ENCODE results near the gene CDX2. TPM values are rescaled to one million over a fixed set of nuclear protein-coding genes. Genes with fewer than 3 reads are reported as not detected.

CDX2 gene
- total RNA-seq, 4 donors from 2014 or later: not detected

GRCh38 chr13:27962128-27962841, 6.8 kb downstream of the CDX2 start:
- TF ChIP-seq, protein P1, sequence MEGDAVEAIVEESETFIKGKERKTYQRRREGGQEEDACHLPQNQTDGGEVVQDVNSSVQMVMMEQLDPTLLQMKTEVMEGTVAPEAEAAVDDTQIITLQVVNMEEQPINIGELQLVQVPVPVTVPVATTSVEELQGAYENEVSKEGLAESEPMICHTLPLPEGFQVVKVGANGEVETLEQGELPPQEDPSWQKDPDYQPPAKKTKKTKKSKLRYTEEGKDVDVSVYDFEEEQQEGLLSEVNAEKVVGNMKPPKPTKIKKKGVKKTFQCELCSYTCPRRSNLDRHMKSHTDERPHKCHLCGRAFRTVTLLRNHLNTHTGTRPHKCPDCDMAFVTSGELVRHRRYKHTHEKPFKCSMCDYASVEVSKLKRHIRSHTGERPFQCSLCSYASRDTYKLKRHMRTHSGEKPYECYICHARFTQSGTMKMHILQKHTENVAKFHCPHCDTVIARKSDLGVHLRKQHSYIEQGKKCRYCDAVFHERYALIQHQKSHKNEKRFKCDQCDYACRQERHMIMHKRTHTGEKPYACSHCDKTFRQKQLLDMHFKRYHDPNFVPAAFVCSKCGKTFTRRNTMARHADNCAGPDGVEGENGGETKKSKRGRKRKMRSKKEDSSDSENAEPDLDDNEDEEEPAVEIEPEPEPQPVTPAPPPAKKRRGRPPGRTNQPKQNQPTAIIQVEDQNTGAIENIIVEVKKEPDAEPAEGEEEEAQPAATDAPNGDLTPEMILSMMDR (IDR thresholded peaks at IDR 0.05; ENCODE audit: low read depth): no peak

GRCh38 chr13:27961227-27962085, 7.7 kb downstream of the CDX2 start:
- TF ChIP-seq, protein P1 (IDR thresholded peaks at IDR 0.05; ENCODE audit: low read depth): no peak

DNA sequence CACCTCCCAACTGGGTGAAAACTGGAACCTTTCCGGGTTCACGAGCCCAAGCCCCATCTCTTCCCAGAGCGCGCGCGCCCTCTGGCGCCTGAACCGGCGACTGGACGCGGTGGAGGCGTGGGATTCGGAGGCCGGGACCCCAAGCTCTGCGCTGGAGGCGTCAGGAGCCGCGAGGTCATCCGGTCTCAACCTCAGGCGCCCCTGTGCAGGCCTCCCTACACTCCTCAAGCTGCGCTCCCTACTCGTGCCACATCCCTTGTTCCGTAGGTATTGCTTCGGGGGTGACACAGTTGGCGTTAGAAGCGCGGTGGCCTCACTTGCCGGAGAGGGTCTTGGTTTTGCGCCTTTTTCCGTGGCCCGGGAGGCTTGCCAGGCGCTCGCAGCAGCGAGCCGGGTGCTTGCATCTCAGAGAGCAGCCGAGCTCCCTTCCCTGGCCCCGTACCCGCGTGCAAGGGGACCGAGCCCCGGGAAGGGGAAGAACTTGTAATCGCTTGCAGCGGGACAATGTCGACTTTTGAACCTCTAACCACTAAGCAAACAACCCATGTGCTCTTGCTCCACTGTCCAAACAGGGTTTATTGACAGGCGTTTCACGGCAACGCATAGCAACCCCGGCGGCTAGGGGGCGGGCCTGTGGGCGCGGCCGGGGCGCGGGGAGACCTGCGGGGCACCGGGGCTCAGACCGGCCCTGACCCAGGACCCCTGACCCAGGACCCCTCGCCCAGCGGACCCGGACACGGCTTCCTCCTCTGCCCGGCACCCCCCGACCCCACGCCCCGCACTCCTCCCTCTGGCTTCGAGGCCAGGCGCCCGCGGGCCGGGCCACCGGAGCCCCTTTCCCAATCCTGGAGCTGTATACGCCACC, 8.5 kb downstream of the CDX2 start:
- TF ChIP-seq, protein P1 (IDR thresholded peaks at IDR 0.05; ENCODE audit: low read depth): no peak

DNA sequence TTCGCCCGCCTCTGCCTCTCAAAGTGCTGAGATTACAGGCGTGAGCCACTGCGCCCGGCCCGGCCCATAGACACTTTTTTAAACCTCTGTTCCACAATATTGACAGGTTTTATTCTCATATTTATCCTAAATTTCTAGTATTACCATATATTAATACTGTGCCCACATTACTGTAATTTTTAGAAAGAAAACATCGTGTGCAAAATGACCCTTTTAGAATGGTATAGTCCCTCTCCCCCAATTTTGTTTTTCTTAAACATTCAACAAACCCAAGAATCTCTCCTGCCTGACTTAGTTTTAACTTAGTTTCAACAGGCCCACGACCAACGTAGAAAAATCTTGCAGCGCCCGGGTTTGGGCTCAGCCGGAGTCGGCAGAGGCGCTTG, 9.1 kb downstream of the CDX2 start:
- TF ChIP-seq, protein P1 (IDR thresholded peaks at IDR 0.05; ENCODE audit: low read depth): no peak

- TF ChIP-seq, protein P1 (IDR thresholded peaks at IDR 0.05; ENCODE audit: low read depth): no peak
Observed at GRCh38 chr13:27956576-27957300, 12.4 kb downstream of the CDX2 start.

DNA sequence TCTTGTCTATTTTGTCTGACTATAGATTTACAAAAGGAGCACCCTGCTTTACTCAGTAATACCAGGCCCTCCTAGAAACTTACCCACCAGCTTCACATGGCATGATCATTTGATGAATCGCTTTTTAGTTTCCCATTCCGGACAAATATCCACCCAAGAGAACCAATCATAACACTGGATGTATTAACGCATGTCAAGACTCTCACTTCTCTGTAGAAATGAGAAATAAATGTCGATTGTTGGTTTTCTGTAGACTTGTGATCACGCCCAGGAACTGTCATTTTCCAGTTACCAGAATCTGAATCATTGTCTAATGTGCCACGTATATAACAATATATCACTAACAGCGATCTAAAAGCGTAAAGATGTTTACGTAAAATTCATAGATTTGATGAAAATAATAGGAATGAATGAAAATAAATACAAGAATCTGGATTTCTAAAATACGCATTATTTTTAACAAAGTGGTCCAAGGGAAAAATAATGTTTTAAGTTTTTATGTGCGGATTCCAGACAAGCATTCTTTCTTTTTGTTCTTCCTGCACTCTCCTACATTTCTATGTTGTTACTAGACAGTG, 14.0 kb downstream of the CDX2 start:
- TF ChIP-seq, protein P1 (IDR thresholded peaks at IDR 0.05; ENCODE audit: low read depth): no peak

All from subcutaneous adipose tissue (tissue), 4 donors.